SH-SY5Y (cell line): Measurements from ENCODE around the gene CBFA2T3.

Source experiments
- GATA2 ChIP-seq: IDR thresholded peaks from 2 replicates; pipeline ENCODE4 v1.6.1; 2011; ENCODE audit warnings: mild to moderate bottlenecking, low read depth, low read length
- GATA3 ChIP-seq: IDR thresholded peaks from 2 replicates; pipeline ENCODE4 v1.6.1; 2011; ENCODE audit warnings: low read depth, mild to moderate bottlenecking, low read length, moderate library complexity

GRCh38 chr16:88841521-88842307 is 135.3 kb downstream of the CBFA2T3 start:
- TF ChIP-seq GATA3 (no peak), GATA2 (no peak)
